CD4-positive, alpha-beta T cell treated with Interleukin-15 for 1 hour (primary cell): Measurements from ENCODE around the gene NR4A3.
"Not testable (repeated sequence)": the region's sequence is repeated elsewhere in the genome, so short reads cannot be mapped to it uniquely, and the experiment has no call there.

Experiments used
- DNase-seq: peaks from one replicate; pipeline ENCODE4 v3.0.0-alpha.2; 2020

The NR4A3 gene

DNA sequence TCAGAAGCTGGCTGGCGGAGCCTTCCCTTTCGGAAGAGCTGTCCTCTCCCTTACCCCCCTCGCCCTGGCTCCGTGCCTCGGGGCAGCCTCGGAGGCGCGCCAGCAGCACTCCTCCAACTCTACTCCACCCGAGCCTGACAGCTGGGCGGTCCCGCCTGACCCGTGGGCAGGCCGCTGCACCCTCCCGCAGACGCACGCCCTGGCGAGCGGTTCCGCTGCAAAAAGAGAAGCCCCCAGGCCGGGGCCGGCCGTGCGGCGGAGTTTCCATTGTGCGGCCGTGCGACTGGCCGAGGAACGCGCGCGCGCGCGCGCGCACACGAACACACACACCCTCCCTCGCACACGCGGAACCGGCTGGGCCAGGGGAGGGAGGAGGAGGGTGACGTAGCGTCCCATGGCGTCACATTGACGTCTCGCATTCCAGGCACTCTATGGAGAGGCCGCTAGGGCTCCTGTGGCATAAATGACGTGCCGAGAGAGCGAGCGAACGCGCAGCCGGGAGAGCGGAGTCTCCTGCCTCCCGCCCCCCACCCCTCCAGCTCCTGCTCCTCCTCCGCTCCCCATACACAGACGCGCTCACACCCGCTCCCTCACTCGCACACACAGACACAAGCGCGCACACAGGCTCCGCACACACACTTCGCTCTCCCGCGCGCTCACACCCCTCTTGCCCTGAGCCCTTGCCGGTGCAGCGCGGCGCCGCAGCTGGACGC, at the start of gene NR4A3:
NR4A3 (plus strand) TSS at position 490 of the 713 bp plus-strand sequence. CDS start 6,158 bp downstream, outside the sequence.
- peak; percentile 97 for DNase-seq

DNA sequence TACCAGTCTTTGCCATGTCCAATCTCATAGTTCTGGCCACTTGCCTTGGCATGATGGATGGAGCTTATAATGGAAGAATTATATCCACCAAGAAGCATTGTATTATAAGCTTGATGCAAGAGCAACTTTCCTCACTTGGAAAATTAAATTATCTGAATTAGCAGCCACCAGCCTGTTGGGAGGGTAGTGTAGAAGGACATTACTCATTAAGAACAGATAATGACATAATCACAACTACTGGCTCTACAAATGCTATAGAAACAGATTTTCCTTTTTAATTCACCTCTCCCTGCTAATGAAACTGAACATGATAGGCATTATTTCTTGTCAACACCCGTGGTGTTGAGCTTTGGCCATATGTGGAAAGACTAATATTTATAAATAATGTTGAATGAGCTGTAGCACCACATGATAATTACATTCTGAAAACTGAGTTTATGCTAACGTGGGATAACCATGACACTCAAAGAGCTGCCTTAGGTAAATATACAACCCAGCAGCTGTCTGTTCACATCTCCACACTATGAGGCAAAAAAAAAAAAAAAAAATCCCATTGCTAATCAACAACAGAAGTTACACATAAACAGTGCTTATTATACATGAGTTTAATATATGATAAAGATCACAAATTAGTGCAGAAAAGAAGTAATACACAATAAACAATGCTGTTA, 48.1 kb upstream of the NR4A3 start:
- no peak for DNase-seq

DNA sequence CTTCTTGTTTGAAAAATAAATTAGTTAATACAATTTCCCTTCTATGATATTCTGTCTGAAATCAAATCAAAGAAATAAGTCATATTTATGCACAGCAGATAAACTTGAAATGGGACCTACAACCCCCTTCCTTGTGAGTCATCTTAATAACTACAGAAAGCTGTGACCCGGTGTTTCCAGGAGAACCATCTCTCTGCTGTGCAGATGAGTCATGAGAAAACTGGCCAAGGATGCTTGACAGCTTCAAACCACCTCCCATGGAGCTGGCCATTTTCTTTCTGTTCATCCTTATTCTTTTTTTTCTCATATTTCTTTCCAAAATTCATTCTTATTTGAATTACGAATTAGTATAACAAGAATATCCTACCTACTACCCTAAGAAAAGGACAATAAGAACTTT, 43.4 kb upstream of the NR4A3 start:
- DNase-seq: no peak

DNA sequence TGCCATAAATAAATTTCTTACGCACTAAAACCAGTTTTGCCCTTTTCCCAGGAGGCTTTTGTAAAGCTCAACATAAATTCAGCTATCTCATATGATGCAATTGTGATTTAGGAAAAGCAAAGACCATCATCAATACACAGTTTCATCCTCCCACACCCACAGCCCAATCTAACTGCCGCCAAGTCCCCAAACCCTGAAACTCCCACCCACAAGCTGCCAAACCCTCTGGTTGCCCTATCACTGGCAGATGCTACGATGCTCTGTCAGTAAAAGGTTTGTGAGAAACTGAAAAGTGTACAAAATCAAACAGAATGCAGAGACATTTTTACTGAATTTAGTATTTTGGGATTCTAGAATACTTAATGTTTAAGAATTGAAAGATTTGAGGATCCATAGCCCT, 42.8 kb upstream of the NR4A3 start:
- DNase-seq: no peak

- DNase-seq: no peak
Measured at GRCh38 chr9:99779277-99779676, 42.4 kb upstream of the NR4A3 start.

- not testable (repeated sequence) for DNase-seq
Measured at GRCh38 chr9:99782349-99782748, 39.3 kb upstream of the NR4A3 start.

GRCh38 chr9:99782962-99783718, 38.5 kb upstream of the NR4A3 start:
- DNase-seq: no peak

DNA sequence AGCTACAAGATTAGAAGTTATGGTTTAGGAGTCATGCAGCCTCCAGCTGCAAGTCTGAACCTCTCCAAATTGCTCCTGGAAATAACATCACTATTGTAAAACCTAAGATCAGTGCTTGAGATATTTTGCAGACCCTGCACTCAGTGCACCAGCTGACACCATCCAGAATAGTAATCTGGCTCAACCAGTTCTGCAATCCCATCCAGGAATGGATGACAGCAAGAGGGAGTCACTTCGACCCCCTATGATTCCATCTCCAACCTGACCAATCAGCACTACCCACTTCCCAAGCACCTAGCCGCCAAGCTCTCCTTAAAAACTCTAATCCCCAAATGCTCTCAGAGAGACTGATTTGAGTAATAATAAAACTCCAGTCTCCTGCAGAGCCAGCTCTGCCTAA, 37.9 kb upstream of the NR4A3 start:
- DNase-seq: no peak

- no peak for DNase-seq
Measured at GRCh38 chr9:99785010-99785590, 36.6 kb upstream of the NR4A3 start.

- no peak for DNase-seq
Measured at GRCh38 chr9:99787556-99787955, 34.1 kb upstream of the NR4A3 start.

DNA sequence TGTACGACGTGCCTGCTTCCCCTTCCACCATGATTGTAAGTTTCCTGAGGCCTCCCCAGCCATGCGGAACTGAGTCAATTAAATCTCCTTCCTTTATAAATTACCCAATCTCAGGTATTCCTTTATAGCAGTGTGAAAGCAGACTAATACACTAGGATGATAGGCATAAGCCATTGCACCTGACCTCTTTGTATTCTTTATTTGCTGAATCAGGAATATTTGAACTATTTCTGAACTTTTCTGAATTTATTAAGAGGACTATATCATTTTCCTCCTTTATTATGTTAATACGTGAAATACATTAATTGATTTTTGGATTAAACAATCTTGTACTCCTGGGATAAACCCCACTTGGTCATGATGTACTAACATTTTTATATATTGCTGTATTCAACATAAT, 28.2 kb upstream of the NR4A3 start:
- DNase-seq: no peak

GRCh38 chr9:99796231-99796630, 25.5 kb upstream of the NR4A3 start:
- DNase-seq: no peak

- DNase-seq: no peak
Measured at GRCh38 chr9:99801775-99802174, 19.9 kb upstream of the NR4A3 start.

GRCh38 chr9:99803694-99804093, 18.0 kb upstream of the NR4A3 start:
- DNase-seq: no peak

DNA sequence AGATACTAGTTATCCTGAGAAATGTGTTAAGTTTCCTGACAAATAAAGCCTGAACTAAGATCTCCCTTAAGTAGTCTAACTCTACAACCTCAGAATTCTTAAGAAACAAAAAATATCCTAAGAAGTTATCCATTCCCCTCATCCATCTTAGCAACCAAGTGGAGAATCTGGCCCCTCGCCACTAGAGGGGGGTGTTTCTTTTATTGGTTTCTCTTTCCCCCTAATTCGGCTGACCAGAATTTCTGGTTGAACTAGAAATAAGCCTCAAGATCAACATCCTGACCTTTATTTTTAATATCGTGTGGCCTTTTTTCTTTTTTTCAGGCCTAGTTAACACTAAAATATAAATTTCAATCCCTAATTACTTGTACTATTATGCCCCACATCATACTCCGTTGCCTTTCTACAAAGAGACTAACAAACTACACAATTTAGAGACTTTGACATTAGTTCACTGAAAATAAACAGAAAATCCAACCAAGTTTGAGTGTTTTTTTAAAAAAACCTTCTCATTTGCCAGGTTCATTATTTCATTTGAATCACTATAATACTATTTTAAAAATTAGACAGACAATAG, 14.3 kb upstream of the NR4A3 start:
- peak; percentile 66 for DNase-seq

- no peak for DNase-seq
Measured at GRCh38 chr9:99807956-99808355, 13.7 kb upstream of the NR4A3 start.

GRCh38 chr9:99808454-99808853, 13.2 kb upstream of the NR4A3 start:
- no peak for DNase-seq

- DNase-seq: no peak
Measured at GRCh38 chr9:99809586-99810319, 11.9 kb upstream of the NR4A3 start.

GRCh38 chr9:99811172-99811571, 10.5 kb upstream of the NR4A3 start:
- no peak for DNase-seq

GRCh38 chr9:99811598-99812383, 9.9 kb upstream of the NR4A3 start:
- no peak for DNase-seq

DNA sequence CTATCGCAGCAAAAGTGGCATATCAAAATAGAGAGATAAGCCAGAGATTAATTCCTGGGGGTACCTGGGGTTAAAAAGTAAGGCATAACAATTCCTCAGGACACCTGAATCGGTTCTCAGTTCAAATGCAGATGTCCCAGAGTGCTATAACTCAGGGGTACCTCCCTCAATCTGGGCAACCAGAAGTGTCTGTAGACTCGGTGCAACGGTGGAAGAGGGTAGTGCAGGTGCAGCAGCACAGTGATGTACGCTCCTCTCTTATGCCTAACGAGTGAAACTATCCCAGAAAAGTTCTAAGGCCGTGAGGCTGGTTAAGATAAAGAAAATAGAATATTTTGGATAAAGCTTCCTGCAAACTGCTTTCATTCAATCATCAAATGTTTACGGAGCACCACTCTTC, 7.9 kb upstream of the NR4A3 start:
- DNase-seq: no peak

DNA sequence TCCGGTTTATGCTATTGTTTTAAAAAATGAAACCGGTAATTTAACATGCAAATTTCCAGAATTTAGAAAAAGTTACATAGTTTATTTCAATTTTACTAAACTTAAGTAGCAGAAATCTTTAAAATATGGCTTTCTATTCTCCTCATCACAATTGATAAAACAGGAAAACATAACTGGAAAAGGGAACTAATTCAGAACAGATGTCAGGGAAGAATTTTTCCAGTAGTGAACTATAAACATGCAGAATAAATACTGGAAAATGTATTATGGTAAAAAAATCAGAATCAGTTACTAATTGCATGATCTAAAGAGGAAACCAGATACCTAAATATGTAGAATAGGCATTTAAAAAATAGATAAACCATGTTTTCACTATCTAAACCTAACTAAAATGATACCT, 7.3 kb upstream of the NR4A3 start:
- DNase-seq: no peak
